WTC11 (cell line): ENCODE data around the gene SLC24A4.

Source experiments
- ATF2 ChIP-seq: sonication (generic); formaldehyde crosslinking; IDR thresholded peaks from 2 replicates; pipeline ENCODE4 v1.8.1; 2022; ENCODE audit warnings: low read depth, missing genetic modification reagents, borderline replicate concordance
- CTCF ChIP-seq: fragments of 200-600 bp; IDR thresholded peaks from 2 replicates; pipeline ENCODE4 v1.8.0; 2022; ENCODE audit warnings: antibody characterized with exemption
- E2F1 ChIP-seq: sonication (generic); formaldehyde crosslinking; IDR thresholded peaks from 2 replicates; pipeline ENCODE4 v1.8.0; 2022; ENCODE audit warnings: mild to moderate bottlenecking, missing genetic modification reagents
- RELA ChIP-seq: sonication (generic); formaldehyde crosslinking; IDR thresholded peaks from 2 replicates; pipeline ENCODE4 v1.8.1; 2022; ENCODE audit warnings: missing genetic modification reagents, mild to moderate bottlenecking, borderline replicate concordance
- SMAD4 ChIP-seq: sonication (generic); formaldehyde crosslinking; IDR thresholded peaks from 2 replicates; pipeline ENCODE4 v1.8.0; 2022; ENCODE audit warnings: mild to moderate bottlenecking, missing genetic modification reagents
- USF2 ChIP-seq: sonication (generic); formaldehyde crosslinking; IDR thresholded peaks from 2 replicates; pipeline ENCODE4 v1.8.1; 2023; ENCODE audit warnings: mild to moderate bottlenecking, missing genetic modification reagents, moderate library complexity
- ZNF671 ChIP-seq: fragments of 250-450 bp; sonication (Bioruptor Pico); IDR thresholded peaks from 2 replicates; pipeline ENCODE4 v1.8.0; 2021; ENCODE audit warnings: mild to moderate bottlenecking

GRCh38 chr14:92431199-92431725, 108.3 kb downstream of the SLC24A4 start:
- TF ChIP-seq CTCF (no peak), SMAD4 (CRISPR knock-in tag) (no peak), RELA (CRISPR knock-in tag) (no peak), USF2 (CRISPR knock-in tag) (no peak), ATF2 (CRISPR knock-in tag) (no peak), ZNF671 (CRISPR knock-in tag) (no peak), E2F1 (CRISPR knock-in tag) (no peak)
